Measurements from ENCODE around the gene PRKCE.

Gene PRKCE

DNA sequence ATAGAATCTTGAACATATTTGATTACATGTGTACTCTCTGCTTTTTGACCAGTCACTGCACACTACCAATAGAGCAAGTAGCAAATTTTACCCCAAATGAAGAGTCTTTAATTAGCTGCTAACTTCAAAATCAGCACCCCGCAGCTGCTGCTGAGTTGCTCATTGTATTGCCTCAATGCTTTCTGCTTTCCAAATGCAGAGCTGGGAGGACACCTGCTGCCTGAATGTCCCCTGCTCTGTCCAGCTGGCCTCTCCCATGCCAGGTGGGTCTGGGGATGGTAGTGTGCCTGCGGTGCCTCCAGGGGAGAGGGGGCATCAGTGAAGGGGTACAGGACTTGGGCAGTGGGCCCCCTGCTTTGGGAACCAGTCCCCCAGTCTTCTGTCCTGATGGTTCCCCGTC lies 184.8 kb downstream of the PRKCE start:
- H3K4me3 Mint-ChIP-seq = no peak overlapping the region
- H3K27ac Mint-ChIP-seq = no peak overlapping the region
- DNase-seq (no peak), ATAC-seq (no peak)
- H3K27me3 Mint-ChIP-seq = no peaks in the 10 kb centered on the region
- H3K4me1 Mint-ChIP-seq = peaks cover 21% of the 10 kb centered on the region
- H3K9me3 Mint-ChIP-seq = peaks cover 2% of the 10 kb centered on the region in 2 donors

DNA sequence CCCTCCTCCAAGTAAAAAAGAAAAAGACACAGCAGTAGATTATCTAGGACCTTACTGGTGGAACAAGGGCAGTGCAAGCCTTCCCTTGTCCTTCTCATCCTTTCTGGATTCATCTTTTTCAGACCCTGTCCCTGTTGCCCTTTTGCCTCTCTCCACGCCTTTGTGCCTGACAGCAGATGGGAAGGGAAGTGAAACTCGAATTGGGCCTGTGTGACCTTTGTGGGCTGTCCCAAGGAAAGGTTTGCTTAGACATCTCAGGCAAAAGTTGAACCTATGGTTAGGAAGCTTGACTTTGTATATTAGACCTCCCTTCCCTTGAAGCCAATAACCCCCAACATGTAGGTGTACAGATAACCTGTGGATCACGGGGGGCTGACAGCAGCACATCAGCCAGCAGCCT lies 185.3 kb downstream of the PRKCE start:
- no peak for ATAC-seq
- Mint-ChIP-seq H3K27ac (no peak overlapping the region), H3K4me1 (peaks cover 21% of the 10 kb centered on the region), H3K27me3 (no peaks in the 10 kb centered on the region), H3K4me3 (no peak overlapping the region), H3K9me3 (no peaks in the 10 kb centered on the region)
- DNase-seq = no peak

DNA sequence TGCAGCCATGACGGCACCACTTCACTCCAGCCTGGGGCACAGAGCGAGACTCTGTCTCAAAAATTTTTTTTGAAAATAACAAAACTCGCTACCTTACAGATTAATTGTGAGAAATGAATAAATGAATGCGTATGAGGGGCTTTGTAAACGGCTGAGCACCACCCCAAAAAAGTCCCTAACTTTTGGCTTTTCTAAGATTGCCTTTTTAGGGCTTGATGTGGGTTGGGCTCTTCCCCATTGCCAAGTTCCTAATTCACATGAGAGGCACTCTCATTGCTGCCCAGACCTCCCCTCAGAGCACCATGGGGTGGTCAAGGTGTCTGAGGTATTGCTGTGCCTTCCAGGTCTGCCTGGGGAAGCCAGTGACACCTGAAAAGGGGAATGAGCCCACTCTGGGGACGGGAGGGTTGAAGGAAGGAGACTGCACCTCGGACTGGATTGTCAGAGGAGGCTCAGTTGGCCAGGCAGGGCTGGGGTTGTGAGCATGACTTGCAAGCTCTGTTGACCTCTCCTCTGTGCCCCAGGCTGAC lies 186.4 kb downstream of the PRKCE start:
- Mint-ChIP-seq H3K4me1 (peaks cover 25% of the 10 kb centered on the region), H3K27me3 (no peaks in the 10 kb centered on the region), H3K4me3 (no peak overlapping the region), H3K27ac (no peak overlapping the region), H3K9me3 (no peaks in the 10 kb centered on the region)
- DNase-seq (no peak), ATAC-seq (no peak)

DNA sequence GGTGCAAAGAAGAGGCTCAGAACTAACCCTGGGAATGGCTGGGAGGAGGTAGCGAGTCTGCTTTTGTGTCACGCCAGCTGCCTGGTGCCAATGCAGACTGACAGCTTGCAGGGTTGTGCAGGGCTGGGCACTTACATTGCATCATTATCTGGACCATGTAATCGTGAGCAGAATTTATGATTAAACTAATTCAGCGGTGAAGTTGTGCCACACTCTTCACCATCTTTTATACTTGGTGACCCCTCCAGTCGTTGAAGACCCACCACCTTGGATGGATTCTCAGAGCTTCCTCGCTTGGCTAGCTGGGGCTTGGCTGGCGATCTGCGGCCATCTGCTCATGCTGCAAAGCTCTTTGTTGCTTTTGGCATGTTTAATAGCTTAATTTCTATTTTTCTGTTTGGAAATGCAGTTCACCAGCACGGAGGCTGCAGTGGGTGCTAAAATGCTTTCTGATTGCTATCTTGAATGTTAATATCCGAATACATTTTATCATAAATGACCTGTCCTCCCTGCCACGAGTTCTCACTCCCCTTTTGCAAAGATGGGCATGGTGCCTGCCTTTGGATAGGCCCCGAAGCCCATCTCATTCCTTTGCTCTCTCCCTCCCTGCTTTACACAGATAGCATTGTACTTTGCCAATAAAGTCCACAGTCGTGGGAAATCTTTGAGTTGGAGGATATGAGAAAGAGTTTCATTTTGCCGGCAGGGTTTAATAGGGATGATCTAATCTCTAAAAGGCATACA lies 188.2 kb downstream of the PRKCE start:
- peaks cover 40% of the 10 kb centered on the region for H3K4me1 Mint-ChIP-seq
- no peak for DNase-seq
- H3K27ac Mint-ChIP-seq = no peak overlapping the region

GRCh38 chr2:45840481-45840880 lies 189.0 kb downstream of the PRKCE start:
- Mint-ChIP-seq H3K27ac (no peak overlapping the region), H3K4me1 (peaks cover 48% of the 10 kb centered on the region), H3K27me3 (no peaks in the 10 kb centered on the region), H3K4me3 (no peak overlapping the region), H3K9me3 (no peaks in the 10 kb centered on the region)
- ATAC-seq (no peak), DNase-seq (no peak)

More for the DNA sequence above, 188.2 kb downstream of the PRKCE start:
- Mint-ChIP-seq H3K4me3 (no peak overlapping the region), H3K27me3 (no peaks in the 10 kb centered on the region), H3K9me3 (no peaks in the 10 kb centered on the region)
- ATAC-seq = no peak

GRCh38 chr2:45841752-45842407 lies 190.4 kb downstream of the PRKCE start:
- Mint-ChIP-seq H3K4me1 (peaks cover 43% of the 10 kb centered on the region), H3K27ac (no peak overlapping the region), H3K4me3 (no peak overlapping the region), H3K27me3 (no peaks in the 10 kb centered on the region), H3K9me3 (no peaks in the 10 kb centered on the region)
- DNase-seq (no peak), ATAC-seq (no peak)

GRCh38 chr2:45843136-45843535 lies 191.7 kb downstream of the PRKCE start:
- DNase-seq = no peak
- ATAC-seq = no peak
- Mint-ChIP-seq H3K27ac (no peak overlapping the region), H3K9me3 (no peaks in the 10 kb centered on the region), H3K27me3 (no peaks in the 10 kb centered on the region), H3K4me3 (peak overlapping the region in 1 of 2 donors; percentile 4), H3K4me1 (peaks cover 39% of the 10 kb centered on the region)

DNA sequence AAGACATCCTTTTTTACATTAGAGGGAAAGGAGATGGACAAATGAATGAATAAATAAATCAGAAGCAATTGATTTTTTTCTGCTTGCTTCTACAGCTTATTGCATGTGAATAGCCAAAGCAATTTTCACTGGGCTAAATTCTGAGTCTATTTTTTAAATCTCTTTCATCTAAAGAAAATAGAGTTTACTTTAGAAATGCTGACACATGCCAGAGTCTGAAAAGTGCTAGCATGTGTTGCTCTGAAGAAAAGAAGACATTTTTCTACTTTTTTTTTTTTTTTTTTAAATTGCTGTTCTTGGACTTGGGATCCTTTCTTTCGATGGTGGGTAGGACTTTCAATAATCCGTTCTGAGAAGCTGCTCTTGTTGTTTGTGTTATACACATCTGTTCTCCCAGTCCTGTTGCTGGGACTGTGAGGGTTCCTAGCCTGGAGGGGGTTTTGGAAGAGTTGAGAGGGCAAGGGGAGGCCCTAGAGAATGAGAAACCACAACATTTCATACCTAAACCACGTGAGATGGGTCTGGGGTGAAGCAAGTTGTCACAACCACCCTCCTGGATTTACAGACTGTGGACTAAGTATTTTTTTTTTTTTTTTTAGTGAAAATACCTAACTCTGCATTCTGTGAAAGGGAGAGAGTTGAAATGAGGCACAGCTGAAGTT lies 193.5 kb downstream of the PRKCE start:
- H3K9me3 Mint-ChIP-seq = no peaks in the 10 kb centered on the region
- no peak overlapping the region for H3K4me3 Mint-ChIP-seq
- peak overlapping the region in 1 of 2 donors; percentile 54 for H3K27ac Mint-ChIP-seq
- peak; percentile 67 for ATAC-seq
- DNase-seq = no peak
- peaks cover 47% of the 10 kb centered on the region for H3K4me1 Mint-ChIP-seq
- H3K27me3 Mint-ChIP-seq = no peaks in the 10 kb centered on the region

GRCh38 chr2:45845566-45845965 lies 194.1 kb downstream of the PRKCE start:
- Mint-ChIP-seq H3K27me3 (no peaks in the 10 kb centered on the region), H3K27ac (no peak overlapping the region), H3K4me3 (no peak overlapping the region), H3K4me1 (peaks cover 45% of the 10 kb centered on the region), H3K9me3 (no peaks in the 10 kb centered on the region)
- DNase-seq = no peak
- ATAC-seq = no peak

DNA sequence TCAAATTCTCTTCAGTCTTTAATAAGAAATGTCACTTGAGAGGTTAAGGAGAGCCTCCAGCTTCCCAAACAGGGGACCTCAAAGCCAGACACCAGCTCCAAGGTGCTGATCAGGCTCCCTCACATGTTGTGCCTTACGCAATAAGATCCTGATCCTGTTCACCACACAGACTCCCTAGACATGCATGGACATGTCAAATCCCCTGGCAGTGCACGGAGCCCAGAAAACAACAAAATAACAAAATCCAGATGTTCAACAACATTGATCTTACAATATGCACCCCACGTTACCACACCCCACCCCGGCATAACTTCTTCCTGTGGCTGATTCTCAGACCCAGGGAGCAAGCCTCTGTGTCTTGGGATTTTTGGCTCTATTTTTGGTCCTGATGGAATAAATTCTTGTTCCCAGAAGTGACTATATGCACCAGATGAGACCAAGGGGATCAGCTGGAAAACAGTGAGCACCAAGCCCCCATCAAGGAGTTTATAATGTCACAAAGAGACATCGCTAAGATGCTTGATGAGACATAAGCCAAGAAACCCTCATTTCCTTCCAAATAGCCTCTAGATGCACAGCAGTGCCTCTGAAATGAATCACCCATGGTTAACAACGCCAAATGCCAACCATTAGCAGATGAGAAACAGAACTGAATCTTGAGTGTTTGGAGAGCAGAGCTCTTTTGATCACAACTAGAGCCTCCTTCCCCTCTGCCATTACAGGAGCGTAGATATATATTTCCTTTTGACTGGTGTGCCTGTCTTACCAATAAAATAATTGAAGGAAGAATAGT lies 198.2 kb downstream of the PRKCE start:
- Mint-ChIP-seq H3K9me3 (peaks cover 0 to 11% of the 10 kb centered on the region in 2 donors), H3K27me3 (no peaks in the 10 kb centered on the region), H3K4me1 (peaks cover 28% of the 10 kb centered on the region), H3K4me3 (no peak overlapping the region), H3K27ac (peak overlapping the region in 1 of 2 donors; percentile 1)
- peak; percentile 82 for ATAC-seq
- peak in 1 of 2 donors; percentile 22 for DNase-seq

- Mint-ChIP-seq H3K9me3 (peaks cover 0 to 11% of the 10 kb centered on the region in 2 donors), H3K4me3 (no peak overlapping the region), H3K27me3 (no peaks in the 10 kb centered on the region), H3K4me1 (peaks cover 20% of the 10 kb centered on the region), H3K27ac (no peak overlapping the region)
- ATAC-seq (no peak), DNase-seq (no peak)
These were observed 199.1 kb downstream of the PRKCE start for GRCh38 chr2:45850558-45850957.

DNA sequence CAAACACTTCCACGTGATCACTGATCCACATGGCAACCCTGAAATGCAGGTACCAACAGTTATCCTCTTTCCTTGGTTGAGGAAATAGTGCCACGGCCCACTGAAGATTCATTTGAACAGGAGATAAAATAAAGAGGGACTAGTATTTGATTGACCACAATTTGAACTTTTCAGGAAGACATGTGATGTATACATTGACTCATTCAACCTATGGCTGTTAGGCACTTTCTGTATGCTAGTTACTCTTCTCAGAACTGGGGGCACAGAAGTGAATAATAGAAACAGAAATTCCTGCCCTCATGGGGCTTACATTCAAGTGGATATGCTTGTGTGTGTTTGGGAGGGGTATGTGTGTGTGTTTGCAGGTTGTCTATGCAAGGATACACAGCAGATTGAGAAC lies 199.6 kb downstream of the PRKCE start:
- peaks cover 20% of the 10 kb centered on the region for H3K4me1 Mint-ChIP-seq
- H3K9me3 Mint-ChIP-seq = peaks cover 0 to 11% of the 10 kb centered on the region in 2 donors
- DNase-seq (no peak), ATAC-seq (no peak)
- H3K27ac Mint-ChIP-seq = no peak overlapping the region
- no peak overlapping the region for H3K4me3 Mint-ChIP-seq
- H3K27me3 Mint-ChIP-seq = no peaks in the 10 kb centered on the region

- DNase-seq (no peak), ATAC-seq (no peak)
- Mint-ChIP-seq H3K4me1 (peaks cover 25% of the 10 kb centered on the region), H3K27me3 (no peaks in the 10 kb centered on the region), H3K9me3 (peaks cover 0 to 11% of the 10 kb centered on the region in 2 donors), H3K4me3 (no peak overlapping the region), H3K27ac (no peak overlapping the region)
These were observed 200.3 kb downstream of the PRKCE start for GRCh38 chr2:45851576-45852304.

- Mint-ChIP-seq H3K27ac (no peak overlapping the region), H3K4me1 (peaks cover 27% of the 10 kb centered on the region), H3K4me3 (no peak overlapping the region), H3K27me3 (no peaks in the 10 kb centered on the region), H3K9me3 (peaks cover 0 to 11% of the 10 kb centered on the region in 2 donors)
- DNase-seq = no peak
- no peak for ATAC-seq
These were observed 201.1 kb downstream of the PRKCE start for GRCh38 chr2:45852450-45853150.
